Cardiac muscle cell (in vitro differentiated cells and primary cell): Measurements from ENCODE around the gene PCLAF. TPM values are rescaled to one million over a fixed set of nuclear protein-coding genes. Genes with fewer than 3 reads are reported as not detected.
A peak's percentile ranks its signal among the peaks of the same experiment; 100 is the strongest.

ENCODE experiments used
- DNase-seq, 2 donors: peaks; one replicate each; pipeline versions ENCODE4 v3.0.0 to v3.0.0-alpha.2; 2010 to 2017; ENCODE audit warnings: low read depth in 1 of 2, low spot score in 1 of 2
- H3K27ac ChIP-seq: fragments of 200-600 bp; sonication (generic); 2 replicates; pipeline ENCODE4 v1.5.1; 2016
- H3K27me3 ChIP-seq: fragments of 200-600 bp; sonication (generic); 2 replicates; pipeline ENCODE4 v1.6.0; 2016; ENCODE audit warnings: control low read depth
- H3K36me3 ChIP-seq: fragments of 200-600 bp; sonication (generic); 2 replicates; pipeline ENCODE4 v1.5.1; 2016; ENCODE audit warnings: control low read depth
- H3K4me1 ChIP-seq: fragments of 200-600 bp; sonication (generic); 2 replicates; pipeline ENCODE4 v1.8.1; 2017; ENCODE audit warnings: low read depth, mild to moderate bottlenecking, mixed run types
- H3K4me3 ChIP-seq: fragments of 200-600 bp; sonication (generic); 2 replicates; pipeline ENCODE4 v1.5.1; 2016; ENCODE audit warnings: mild to moderate bottlenecking
- H3K9me3 ChIP-seq: fragments of 200-600 bp; sonication (generic); 2 replicates; pipeline ENCODE4 v1.5.1; 2017; ENCODE audit warnings: low read depth, mild to moderate bottlenecking, control low read depth
- CTCF ChIP-seq: IDR thresholded peaks from 2 replicates; pipeline ENCODE4 v1.5.1; 2012; ENCODE audit warnings: low read depth, mild to moderate bottlenecking, low read length
- polyA plus RNA-seq: library from polyadenylated mRNA; unstranded; fragments of >200 nt; fragmentation: Nextera tagmentation; extraction: Ambion mirVana; gene quantifications from 2 replicates; pipeline ENCODE4 v1.2.1, GENCODE V29; 2016
- total RNA-seq: library from RNA; depleted of rRNA; stranded (reverse); fragments of >200 nt; gene quantifications from 2 replicates; pipeline ENCODE4 v1.2.3, GENCODE V29; 2016

PCLAF gene, protein sequence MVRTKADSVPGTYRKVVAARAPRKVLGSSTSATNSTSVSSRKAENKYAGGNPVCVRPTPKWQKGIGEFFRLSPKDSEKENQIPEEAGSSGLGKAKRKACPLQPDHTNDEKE
- total RNA-seq (4.7 and 7.5 TPM in 2 replicates), polyA plus RNA-seq (59.9 and 73.5 TPM in 2 replicates)

DNA sequence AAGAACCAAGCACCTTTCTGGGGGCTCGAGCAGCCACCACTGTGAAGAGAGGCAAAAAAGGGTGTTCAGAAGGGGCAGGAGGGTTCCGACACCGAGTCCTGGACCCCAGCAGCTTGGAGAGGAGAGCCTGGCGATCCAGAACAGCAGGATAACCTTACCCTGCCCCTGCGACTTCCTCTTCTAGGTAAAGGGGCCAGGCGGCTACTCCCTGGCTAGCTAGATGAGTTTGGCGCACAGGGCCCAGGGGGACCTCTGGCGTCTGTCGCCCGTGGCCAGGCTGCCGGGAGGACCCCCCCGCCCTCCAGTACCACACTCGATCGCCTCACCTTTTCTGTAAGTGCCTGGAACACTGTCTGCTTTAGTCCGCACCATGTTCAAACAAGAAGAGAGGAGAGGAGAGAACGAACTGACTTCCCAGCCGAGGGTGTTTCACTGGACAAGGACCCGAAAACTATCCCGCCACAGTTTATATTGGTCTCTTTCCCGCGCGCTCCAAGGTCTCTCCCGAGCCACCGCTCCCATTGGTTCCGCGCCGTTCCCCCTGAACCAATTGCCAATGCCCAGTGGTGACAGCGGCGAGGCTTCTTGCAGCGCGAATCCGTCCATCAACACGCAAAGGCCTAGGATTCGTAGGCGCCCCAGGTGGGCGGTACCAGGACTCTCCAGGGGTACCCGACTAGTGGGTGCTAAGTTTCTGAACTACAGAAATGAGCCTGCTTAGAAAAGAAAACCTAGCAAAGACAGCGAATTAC lies at the start of gene PCLAF:
Gene PCLAF, minus strand, starts transcription at position 442 of the 752 bp plus-strand sequence. Its CDS starts 70 bp downstream, at position 372.
- Histone ChIP-seq H3K9me3 (no peaks in the 10 kb centered on the region), H3K36me3 (no peaks in the 10 kb centered on the region), H3K27ac (no peak within 1 kb of the TSS), H3K27me3 (no peaks in the 10 kb centered on the region), H3K4me1 (peaks cover 3% of the 10 kb centered on the region), H3K4me3 (peak within 1 kb of the TSS; percentile 60)
- peak; percentile 97 to 98 for DNase-seq
- no peak for TF ChIP-seq CTCF

- no peak for TF ChIP-seq CTCF
- Histone ChIP-seq H3K4me3 (no peak overlapping the region), H3K4me1 (peaks cover 12% of the 10 kb centered on the region), H3K36me3 (no peaks in the 10 kb centered on the region), H3K27ac (peak overlapping the region; percentile 41), H3K9me3 (no peaks in the 10 kb centered on the region), H3K27me3 (no peaks in the 10 kb centered on the region)
- peak; percentile 21 to 97 for DNase-seq
Observed at GRCh38 chr15:64430000-64430735, 48.9 kb upstream of the PCLAF start.

- no peak for DNase-seq
- Histone ChIP-seq H3K36me3 (no peaks in the 10 kb centered on the region), H3K4me3 (no peak overlapping the region), H3K4me1 (peaks cover 12% of the 10 kb centered on the region), H3K27me3 (no peaks in the 10 kb centered on the region), H3K9me3 (no peaks in the 10 kb centered on the region), H3K27ac (no peak overlapping the region)
- TF ChIP-seq CTCF = no peak
Observed at GRCh38 chr15:64429448-64429847, 48.2 kb upstream of the PCLAF start.

DNA sequence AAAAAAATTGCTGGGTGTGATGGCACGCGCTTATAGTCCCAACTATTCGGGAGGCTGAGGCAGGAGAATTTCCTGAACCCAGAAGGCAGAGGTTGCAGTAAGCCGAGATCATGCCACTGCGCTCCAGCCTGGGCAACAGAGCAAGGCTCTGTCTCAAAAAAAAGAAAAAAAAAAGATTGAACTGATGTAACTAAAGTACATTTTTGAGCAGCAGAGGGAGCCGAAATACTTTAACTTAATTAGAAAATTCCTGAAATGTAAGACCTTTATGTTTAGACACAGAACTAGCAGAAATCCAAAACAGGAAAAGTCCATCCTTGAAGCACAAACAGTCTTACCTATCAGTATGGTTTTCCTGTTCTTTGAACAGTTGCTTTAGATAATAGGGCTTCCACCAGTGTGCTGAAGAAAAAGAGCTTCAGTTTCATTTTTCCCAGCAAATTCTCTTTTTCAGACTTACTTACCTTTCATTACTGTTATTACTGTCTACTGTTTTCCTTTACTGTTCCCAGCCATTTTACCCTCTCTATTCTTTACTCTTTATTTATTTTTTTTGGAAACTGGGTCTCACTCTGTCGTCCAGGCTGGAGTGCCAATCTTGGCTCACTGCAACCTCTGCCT lies 45.7 kb upstream of the PCLAF start:
- H3K4me1 ChIP-seq = peaks cover 12% of the 10 kb centered on the region
- DNase-seq = peak; percentile 49 to 75
- no peaks in the 10 kb centered on the region for H3K9me3 ChIP-seq
- no peaks in the 10 kb centered on the region for H3K27me3 ChIP-seq
- H3K36me3 ChIP-seq = peaks cover 15% of the 10 kb centered on the region
- H3K27ac ChIP-seq = no peak overlapping the region
- TF ChIP-seq CTCF = peak; percentile 19
- no peak overlapping the region for H3K4me3 ChIP-seq

GRCh38 chr15:64425221-64425620 lies 44.0 kb upstream of the PCLAF start:
- Histone ChIP-seq H3K4me1 (peaks cover 6% of the 10 kb centered on the region), H3K36me3 (peaks cover 24% of the 10 kb centered on the region), H3K27me3 (no peaks in the 10 kb centered on the region), H3K4me3 (no peak overlapping the region), H3K9me3 (no peaks in the 10 kb centered on the region), H3K27ac (no peak overlapping the region)
- TF ChIP-seq CTCF = no peak
- DNase-seq = no peak
